ENCODE data around the gene PIERCE2.
"Not testable (repeated sequence)": the region's sequence is repeated elsewhere in the genome, so short reads cannot be mapped to it uniquely, and the experiment has no call there.

The PIERCE2 gene

DNA sequence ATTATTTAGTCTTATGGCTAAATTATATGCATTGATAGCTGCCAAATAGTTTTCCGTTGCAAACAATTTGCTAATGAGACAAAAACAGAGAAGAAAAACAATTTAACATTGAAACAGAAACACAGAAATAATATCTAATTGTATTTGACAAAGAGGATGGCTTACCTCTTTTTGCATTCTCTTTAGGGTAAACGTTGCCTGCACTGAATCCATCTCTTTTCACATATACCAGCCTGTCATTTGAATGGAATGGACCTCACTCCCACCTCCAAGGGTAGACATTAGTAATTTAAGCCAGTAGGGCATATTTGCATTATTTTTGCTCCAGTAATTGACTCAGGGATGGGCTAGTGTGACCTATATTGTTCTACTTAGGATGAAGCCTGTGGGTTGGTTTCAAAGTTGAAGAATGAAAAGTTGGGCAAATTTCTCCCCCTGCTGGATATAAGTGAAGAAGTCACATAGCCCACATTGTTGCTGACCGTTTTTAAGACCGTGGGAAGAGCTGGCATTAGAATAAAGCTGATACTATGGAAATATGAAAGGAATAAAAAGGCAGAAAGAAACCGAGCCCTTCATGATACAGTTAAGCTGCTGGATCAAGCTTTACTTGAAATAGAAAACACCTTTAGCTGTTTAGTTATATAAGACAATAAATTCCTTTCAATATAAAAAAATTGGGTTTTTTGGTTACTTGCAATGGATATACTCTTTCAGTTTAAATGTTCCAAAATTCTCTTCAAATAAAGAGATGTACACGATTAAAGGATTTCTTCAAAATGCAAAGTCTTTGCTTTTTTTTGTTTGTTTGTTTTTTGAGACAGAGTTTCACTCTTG, 26.9 kb downstream of the PIERCE2 start:
- DNase-seq: peak; percentile 23 to 59

DNA sequence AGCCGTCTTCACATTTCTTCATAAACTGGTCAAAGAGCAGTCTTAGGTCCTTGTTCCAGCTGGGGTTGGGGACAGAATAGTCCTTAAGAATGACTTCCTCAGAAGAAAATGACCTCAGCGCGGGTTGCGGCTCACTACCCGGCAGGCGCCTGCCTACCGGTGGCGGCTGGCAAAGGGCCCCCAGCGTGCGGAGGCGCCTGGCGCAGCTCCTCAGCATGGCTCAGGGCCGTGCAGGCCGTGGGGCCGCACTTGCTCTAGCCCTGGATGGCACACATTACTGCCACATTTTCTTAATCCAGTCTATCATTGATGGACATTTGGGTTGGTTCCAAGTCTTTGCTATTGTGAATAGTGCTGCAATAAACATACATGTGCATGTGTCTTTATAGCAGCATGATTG, 34.8 kb downstream of the PIERCE2 start:
- DNase-seq: not testable (repeated sequence)

DNA sequence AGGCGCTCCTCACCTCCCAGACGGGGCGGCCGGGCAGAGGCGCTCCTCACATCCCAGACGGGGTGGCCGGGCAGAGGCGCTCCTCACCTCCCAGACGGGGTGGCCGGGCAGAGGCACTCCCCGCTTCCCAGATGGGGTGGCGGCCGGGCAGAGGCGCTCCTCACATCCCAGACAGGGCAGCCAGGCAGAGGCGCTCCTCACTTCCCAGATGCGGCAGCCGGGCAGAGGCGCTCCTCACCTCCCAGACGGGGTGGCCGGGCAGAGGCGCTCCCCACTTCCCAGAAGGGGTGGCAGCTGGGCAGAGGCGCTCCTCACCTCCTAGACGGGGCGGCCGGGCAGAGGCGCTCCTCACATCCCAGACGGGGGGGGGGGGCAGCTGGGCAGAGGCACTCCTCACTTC, 37.6 kb downstream of the PIERCE2 start:
- DNase-seq: not testable (repeated sequence)

DNA sequence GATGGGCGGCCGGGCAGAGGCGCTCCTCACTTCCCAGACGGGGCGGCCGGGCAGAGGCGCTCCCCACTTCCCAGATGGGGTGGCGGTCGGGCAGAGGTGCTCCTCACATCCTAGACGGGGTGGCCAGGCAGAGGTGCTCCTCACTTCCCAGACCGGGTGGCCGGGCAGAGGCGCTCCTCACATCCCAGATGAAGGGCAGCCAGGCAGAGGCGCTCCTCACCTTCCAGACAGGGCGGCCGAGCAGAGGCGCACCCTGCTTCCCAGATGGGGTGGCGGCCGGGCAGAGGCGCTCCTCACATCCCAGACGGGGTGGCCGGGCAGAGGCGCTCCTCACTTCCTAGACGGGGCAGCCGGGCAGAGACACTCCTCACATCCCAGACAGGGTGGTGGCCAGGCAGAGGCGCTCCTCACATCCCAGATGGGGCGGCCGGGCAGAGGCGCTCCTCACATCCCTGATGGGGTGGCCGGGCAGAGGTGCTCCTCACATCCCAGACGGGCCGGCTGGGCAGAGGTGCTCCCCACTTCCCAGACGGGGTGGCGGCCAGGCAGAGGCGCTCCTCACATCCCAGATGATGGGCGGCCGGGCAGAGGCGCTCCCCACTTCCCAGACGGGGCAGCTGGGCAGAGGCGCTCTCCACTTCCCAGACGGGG, 38.2 kb downstream of the PIERCE2 start:
- DNase-seq: not testable (repeated sequence)

DNA sequence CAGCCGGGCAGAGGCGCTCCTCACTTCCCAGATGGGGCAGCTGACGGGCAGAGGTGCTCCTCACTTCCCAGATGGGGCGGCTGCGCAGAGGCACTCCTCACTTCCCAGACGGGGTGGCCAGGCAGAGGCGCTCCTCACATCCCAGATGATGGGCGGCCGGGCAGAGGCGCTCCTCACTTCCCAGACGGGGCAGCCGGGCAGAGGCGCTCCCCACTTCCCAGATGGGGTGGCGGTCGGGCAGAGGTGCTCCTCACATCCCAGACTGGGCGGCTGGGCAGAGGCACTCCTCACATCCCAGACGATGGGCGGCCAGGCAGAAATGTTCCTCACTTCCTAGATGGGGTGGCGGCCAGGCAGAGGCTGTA, 38.7 kb downstream of the PIERCE2 start:
- DNase-seq: not testable (repeated sequence)

DNA sequence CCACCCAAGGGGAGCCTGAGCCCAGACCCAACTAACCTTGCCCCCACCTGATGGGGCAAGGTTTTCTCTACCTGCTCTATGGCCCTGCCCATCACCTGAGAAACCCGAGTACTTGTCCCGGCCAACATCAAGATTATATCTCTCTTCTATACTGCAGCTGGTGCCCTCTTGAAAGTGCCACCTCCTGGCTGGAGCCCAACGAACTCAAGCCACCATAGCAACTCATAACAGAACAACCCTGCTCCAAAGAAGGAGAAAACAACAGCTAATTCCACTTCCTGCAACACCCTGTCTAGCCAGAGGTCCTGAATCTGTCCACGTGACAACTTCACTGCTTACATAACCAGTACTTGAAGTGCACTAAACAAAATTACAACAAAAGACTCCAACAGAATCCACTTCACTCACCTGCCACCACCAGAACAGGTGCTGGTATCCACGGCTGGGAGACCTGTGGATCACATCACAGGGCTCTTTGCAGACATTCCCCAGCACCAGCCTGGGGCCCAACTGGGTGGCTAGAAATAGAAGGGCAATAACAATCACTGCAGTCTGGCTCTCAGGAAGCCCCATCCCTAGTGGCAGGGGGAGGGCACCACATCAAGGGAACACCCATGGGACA, 49.2 kb downstream of the PIERCE2 start:
- DNase-seq: no peak

DNA sequence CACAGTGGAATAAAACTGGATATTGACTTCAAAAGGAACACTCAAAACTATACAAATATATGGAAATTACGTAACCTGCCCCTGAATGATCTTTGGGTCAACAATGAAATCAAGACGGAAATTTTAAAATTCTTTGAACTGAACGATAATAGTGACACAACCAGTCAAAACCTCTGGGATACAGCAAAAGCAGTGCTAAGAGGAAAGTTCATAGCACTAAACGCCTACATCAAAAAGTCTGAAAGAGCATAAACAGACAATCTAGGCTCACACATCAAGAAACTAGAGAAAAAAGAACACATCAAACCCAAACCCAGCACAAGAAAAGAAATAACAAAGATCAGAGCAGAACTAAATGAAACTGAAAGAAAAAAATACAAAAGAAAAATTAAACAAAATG, 53.2 kb downstream of the PIERCE2 start:
- DNase-seq: no peak

DNA sequence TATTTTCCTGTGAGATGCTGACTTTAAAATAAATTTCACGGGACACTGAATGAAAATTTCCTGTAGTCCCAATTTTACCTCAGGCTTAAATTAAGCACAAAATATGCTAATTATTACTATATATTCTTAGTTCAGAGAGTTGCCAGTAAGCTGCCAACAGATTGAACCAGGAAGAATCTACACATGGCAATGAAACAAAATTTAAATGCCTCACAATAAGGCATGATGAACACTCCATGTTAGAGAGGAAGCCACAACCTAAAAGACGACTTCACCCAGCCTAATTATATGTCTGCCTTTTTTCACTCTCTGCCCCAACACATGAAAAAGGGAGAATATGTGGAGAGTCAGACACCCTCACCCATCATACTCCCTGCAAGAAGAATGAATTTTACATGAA, 60.0 kb downstream of the PIERCE2 start:
- no peak for DNase-seq
